ENCODE measurements around the gene CHAF1B.

- TF ChIP-seq POLR2A (IDR thresholded peaks at IDR 0.05; ENCODE audit: low read length) (no peak), GATA1 (IDR thresholded peaks at IDR 0.05; ENCODE audit: low read depth, low read length) (no peak)
These were observed 40.1 kb downstream of the CHAF1B start for GRCh38 chr21:36425286-36425685.

All from erythroblast (primary cell).